ENCODE measurements around the gene DNAH8.

Gene DNAH8

DNA sequence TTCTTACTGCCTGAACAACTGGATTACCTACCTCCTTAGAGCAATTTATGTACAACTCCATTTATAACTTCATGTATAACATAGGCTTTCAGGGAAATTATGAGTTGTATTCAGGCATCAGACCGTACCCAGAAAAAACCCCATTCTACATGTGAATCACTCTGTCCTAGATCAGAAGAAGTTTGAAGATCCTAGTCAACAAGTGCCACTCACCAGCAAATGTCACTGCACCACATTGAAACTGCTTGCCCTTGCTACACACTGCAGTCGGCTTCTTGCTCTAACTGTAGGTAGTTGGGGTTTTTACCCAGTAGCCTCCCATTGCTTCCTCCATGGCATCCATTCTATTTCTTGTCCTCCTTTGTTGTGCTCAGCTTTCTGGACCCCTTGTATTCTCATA is 132.4 kb downstream of the DNAH8 start:
- H3K27ac ChIP-seq (ENCODE audit: low read depth, low read length), result no peak overlapping the region

DNA sequence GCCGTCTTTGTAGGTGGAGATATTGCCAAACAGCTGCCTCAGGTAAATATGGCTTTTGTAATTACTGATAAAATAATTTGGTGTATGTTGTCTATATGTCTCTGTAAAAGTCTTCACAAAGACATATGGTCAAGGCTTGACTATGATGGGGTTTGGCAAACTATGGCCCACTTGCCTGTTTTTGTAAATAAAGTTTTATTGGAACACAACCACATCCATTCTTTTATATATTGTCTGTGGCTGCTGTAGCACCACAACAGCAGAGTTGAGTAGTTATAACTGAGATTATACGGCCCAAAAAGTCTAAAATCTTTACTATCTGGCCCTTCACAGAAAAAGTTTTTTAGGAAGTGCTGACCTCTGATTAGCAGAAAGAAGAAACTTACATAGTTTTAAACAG is 133.6 kb downstream of the DNAH8 start:
- H3K4me3 ChIP-seq (ENCODE audit: low read depth in 1 of 2, low read length in 2 of 2), result no peak overlapping the region
- no peak overlapping the region for H3K9ac ChIP-seq (ENCODE audit: low read depth in 1 of 2, low read length in 2 of 2)
- H3K27me3 ChIP-seq (ENCODE audit: control insufficient read depth in 1 of 2, insufficient read depth in 2 of 2, low read length in 2 of 2), result no peaks in the 10 kb centered on the region
- H3K9me3 ChIP-seq (ENCODE audit: control insufficient read depth in 1 of 2, low read length in 2 of 2), result no peaks in the 10 kb centered on the region
- H3K27ac ChIP-seq (ENCODE audit: low read depth, low read length), result no peak overlapping the region
- H3K4me1 ChIP-seq (ENCODE audit: control insufficient read depth in 1 of 2, insufficient read depth in 2 of 2, low read length in 2 of 2), result no peaks in the 10 kb centered on the region
- H3K36me3 ChIP-seq (ENCODE audit: control insufficient read depth in 1 of 2, insufficient read depth in 2 of 2, low read length in 2 of 2), result no peaks in the 10 kb centered on the region

More for the DNA sequence above, 132.4 kb downstream of the DNAH8 start:
- Histone ChIP-seq H3K9ac (ENCODE audit: low read depth in 1 of 2, low read length in 2 of 2) (no peak overlapping the region), H3K4me1 (ENCODE audit: control insufficient read depth in 1 of 2, insufficient read depth in 2 of 2, low read length in 2 of 2) (no peaks in the 10 kb centered on the region), H3K9me3 (ENCODE audit: control insufficient read depth in 1 of 2, low read length in 2 of 2) (no peaks in the 10 kb centered on the region), H3K36me3 (ENCODE audit: control insufficient read depth in 1 of 2, insufficient read depth in 2 of 2, low read length in 2 of 2) (no peaks in the 10 kb centered on the region), H3K27me3 (ENCODE audit: control insufficient read depth in 1 of 2, insufficient read depth in 2 of 2, low read length in 2 of 2) (no peaks in the 10 kb centered on the region), H3K4me3 (ENCODE audit: low read depth in 1 of 2, low read length in 2 of 2) (no peak overlapping the region)

DNA sequence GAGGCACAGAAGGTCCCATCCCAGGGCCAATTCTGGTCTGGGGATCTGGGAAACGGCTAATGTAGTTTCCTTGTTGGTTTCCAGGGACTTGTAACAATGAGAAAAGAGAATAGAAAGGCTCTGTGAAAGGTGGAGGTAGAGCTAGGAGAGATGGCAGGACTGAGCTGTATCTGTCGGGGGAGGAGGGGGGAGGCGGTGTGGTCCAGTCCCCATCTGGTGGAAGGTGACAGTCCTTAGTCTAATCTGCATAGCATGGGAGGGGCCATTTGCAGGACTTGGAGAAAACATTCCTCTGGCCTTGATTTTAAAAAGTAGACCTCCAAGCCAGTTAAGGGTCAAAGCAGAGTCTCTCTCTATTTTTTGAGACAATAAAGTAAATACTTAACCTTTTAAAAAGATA is 137.1 kb downstream of the DNAH8 start:
- H3K9ac ChIP-seq (ENCODE audit: low read depth in 1 of 2, low read length in 2 of 2), result no peak overlapping the region
- H3K27me3 ChIP-seq (ENCODE audit: control insufficient read depth in 1 of 2, insufficient read depth in 2 of 2, low read length in 2 of 2), result no peaks in the 10 kb centered on the region

DNA sequence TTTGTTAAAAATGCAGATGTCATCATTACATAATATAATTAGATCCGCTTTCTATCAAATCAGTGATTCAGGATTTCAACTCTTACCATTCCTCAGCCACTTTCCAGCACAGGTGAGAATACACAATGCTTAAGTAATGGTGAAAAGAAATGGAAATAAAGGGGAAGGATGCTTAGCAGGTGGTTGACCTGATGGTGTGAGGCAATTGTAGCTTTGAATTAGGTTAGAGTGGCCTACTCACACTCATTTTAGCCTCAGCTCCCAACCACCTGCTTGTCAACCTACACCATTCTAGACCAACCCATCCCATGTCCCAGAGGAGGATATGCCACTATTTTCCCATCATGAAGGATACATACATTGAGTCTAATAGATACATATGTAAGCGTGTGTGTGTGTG is 138.1 kb downstream of the DNAH8 start:
- Histone ChIP-seq H3K4me1 (ENCODE audit: control insufficient read depth in 1 of 2, insufficient read depth in 2 of 2, low read length in 2 of 2) (no peaks in the 10 kb centered on the region), H3K27ac (ENCODE audit: low read depth, low read length) (no peak overlapping the region), H3K27me3 (ENCODE audit: control insufficient read depth in 1 of 2, insufficient read depth in 2 of 2, low read length in 2 of 2) (no peaks in the 10 kb centered on the region), H3K36me3 (ENCODE audit: control insufficient read depth in 1 of 2, insufficient read depth in 2 of 2, low read length in 2 of 2) (no peaks in the 10 kb centered on the region), H3K4me3 (ENCODE audit: low read depth in 1 of 2, low read length in 2 of 2) (no peak overlapping the region), H3K9me3 (ENCODE audit: control insufficient read depth in 1 of 2, low read length in 2 of 2) (no peaks in the 10 kb centered on the region), H3K9ac (ENCODE audit: low read depth in 1 of 2, low read length in 2 of 2) (no peak overlapping the region)

More for the DNA sequence above, 137.1 kb downstream of the DNAH8 start:
- Histone ChIP-seq H3K9me3 (ENCODE audit: control insufficient read depth in 1 of 2, low read length in 2 of 2) (no peaks in the 10 kb centered on the region), H3K4me3 (ENCODE audit: low read depth in 1 of 2, low read length in 2 of 2) (no peak overlapping the region), H3K4me1 (ENCODE audit: control insufficient read depth in 1 of 2, insufficient read depth in 2 of 2, low read length in 2 of 2) (no peaks in the 10 kb centered on the region), H3K36me3 (ENCODE audit: control insufficient read depth in 1 of 2, insufficient read depth in 2 of 2, low read length in 2 of 2) (no peaks in the 10 kb centered on the region), H3K27ac (ENCODE audit: low read depth, low read length) (no peak overlapping the region)

DNA sequence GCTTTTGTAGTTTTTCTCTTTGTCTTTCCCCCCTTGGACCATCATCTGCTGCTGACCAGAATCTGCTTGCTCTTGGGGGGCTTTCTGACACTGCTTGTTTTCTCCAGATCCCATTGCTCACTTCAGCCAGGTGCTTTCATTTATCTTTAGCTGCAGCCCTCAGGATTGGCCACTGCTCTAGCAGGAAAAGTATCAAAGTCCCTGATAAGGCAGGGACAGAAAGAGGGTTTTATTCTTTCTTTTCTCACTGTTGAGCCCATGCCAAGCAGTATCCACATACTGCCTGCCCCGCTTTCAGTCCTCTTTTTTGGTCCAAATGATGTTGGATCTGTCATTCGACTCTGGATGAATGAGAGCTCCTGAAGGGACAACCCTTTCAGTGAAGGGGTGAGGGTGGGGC is 141.4 kb downstream of the DNAH8 start:
- H3K4me1 ChIP-seq (ENCODE audit: control insufficient read depth in 1 of 2, insufficient read depth in 2 of 2, low read length in 2 of 2), result no peaks in the 10 kb centered on the region
- H3K4me3 ChIP-seq (ENCODE audit: low read depth in 1 of 2, low read length in 2 of 2), result no peak overlapping the region
- H3K27ac ChIP-seq (ENCODE audit: low read depth, low read length), result no peak overlapping the region
- no peaks in the 10 kb centered on the region for H3K36me3 ChIP-seq (ENCODE audit: control insufficient read depth in 1 of 2, insufficient read depth in 2 of 2, low read length in 2 of 2)
- no peaks in the 10 kb centered on the region for H3K9me3 ChIP-seq (ENCODE audit: control insufficient read depth in 1 of 2, low read length in 2 of 2)
- no peaks in the 10 kb centered on the region for H3K27me3 ChIP-seq (ENCODE audit: control insufficient read depth in 1 of 2, insufficient read depth in 2 of 2, low read length in 2 of 2)
- no peak overlapping the region for H3K9ac ChIP-seq (ENCODE audit: low read depth in 1 of 2, low read length in 2 of 2)

DNA sequence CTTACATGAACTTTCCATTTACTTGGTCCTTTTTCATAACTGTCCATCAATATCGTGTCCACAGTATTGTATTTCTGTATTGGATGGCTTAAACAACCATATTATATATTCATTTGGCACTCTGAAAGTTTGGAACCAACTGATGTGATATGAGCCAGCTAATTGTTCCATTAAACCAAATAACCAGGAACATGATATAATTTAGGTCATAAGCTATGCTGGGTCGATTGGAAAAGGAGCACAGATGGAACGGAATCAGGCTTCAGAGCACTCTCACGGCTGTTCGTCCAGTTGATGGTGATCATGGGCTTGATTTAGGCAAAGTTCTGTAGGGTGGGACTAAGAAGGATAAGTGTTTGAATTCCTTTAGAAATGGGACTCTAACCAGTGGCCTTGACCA is 142.7 kb downstream of the DNAH8 start:
- H3K27ac ChIP-seq (ENCODE audit: low read depth, low read length), result no peak overlapping the region
- no peaks in the 10 kb centered on the region for H3K36me3 ChIP-seq (ENCODE audit: control insufficient read depth in 1 of 2, insufficient read depth in 2 of 2, low read length in 2 of 2)
- no peaks in the 10 kb centered on the region for H3K9me3 ChIP-seq (ENCODE audit: control insufficient read depth in 1 of 2, low read length in 2 of 2)
- H3K4me3 ChIP-seq (ENCODE audit: low read depth in 1 of 2, low read length in 2 of 2), result no peak overlapping the region
- no peaks in the 10 kb centered on the region for H3K27me3 ChIP-seq (ENCODE audit: control insufficient read depth in 1 of 2, insufficient read depth in 2 of 2, low read length in 2 of 2)
- H3K9ac ChIP-seq (ENCODE audit: low read depth in 1 of 2, low read length in 2 of 2), result no peak overlapping the region
- H3K4me1 ChIP-seq (ENCODE audit: control insufficient read depth in 1 of 2, insufficient read depth in 2 of 2, low read length in 2 of 2), result no peaks in the 10 kb centered on the region

DNA sequence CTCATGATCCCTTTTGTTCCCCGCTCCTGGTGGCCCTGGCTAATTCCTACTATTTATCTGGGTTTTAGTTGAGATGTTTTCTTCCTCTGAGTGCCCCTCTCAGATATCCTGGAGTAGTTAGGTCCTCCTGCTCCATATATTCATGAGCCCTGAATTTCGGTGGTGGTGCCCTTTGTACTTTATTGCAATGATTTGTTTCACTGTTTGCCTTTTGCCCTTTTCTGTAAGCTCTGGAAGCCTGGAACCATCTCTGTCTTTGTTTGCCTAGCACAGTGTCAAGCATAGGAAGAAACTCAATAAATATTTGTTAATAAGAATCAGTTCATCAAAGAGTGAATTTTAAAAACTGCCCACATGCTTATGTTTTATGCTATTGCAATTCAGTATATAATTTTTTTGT is 144.9 kb downstream of the DNAH8 start:
- Histone ChIP-seq H3K4me1 (ENCODE audit: control insufficient read depth in 1 of 2, insufficient read depth in 2 of 2, low read length in 2 of 2) (no peaks in the 10 kb centered on the region), H3K27ac (ENCODE audit: low read depth, low read length) (no peak overlapping the region), H3K36me3 (ENCODE audit: control insufficient read depth in 1 of 2, insufficient read depth in 2 of 2, low read length in 2 of 2) (no peaks in the 10 kb centered on the region), H3K9me3 (ENCODE audit: control insufficient read depth in 1 of 2, low read length in 2 of 2) (no peaks in the 10 kb centered on the region), H3K27me3 (ENCODE audit: control insufficient read depth in 1 of 2, insufficient read depth in 2 of 2, low read length in 2 of 2) (no peaks in the 10 kb centered on the region), H3K9ac (ENCODE audit: low read depth in 1 of 2, low read length in 2 of 2) (no peak overlapping the region), H3K4me3 (ENCODE audit: low read depth in 1 of 2, low read length in 2 of 2) (no peak overlapping the region)

DNA sequence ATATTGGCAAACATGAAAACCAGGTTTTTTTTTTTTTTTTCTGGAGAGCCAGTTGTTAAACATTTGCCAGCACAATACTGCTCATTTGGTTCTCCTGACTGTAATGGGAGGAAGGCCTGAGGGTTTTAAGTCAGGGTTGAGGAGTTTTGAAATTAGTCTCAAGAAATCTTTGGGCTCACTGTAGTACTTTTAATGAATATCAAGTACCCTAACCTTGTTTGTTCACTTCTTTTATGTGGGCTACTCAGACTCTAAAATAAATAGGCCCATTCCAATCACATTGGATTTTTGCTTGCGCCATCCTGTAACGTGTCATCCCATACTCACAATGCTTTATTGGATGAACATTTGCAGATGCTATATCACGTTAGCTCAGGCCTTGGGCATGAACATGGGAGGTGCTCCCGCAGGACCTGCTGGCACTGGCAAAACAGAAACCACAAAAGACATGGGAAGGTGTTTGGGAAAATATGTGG is 146.9 kb downstream of the DNAH8 start:
- H3K36me3 ChIP-seq (ENCODE audit: control insufficient read depth in 1 of 2, insufficient read depth in 2 of 2, low read length in 2 of 2), result no peaks in the 10 kb centered on the region
- H3K9me3 ChIP-seq (ENCODE audit: control insufficient read depth in 1 of 2, low read length in 2 of 2), result no peaks in the 10 kb centered on the region
- no peaks in the 10 kb centered on the region for H3K4me1 ChIP-seq (ENCODE audit: control insufficient read depth in 1 of 2, insufficient read depth in 2 of 2, low read length in 2 of 2)
- no peaks in the 10 kb centered on the region for H3K27me3 ChIP-seq (ENCODE audit: control insufficient read depth in 1 of 2, insufficient read depth in 2 of 2, low read length in 2 of 2)
- H3K9ac ChIP-seq (ENCODE audit: low read depth in 1 of 2, low read length in 2 of 2), result no peak overlapping the region
- no peak overlapping the region for H3K4me3 ChIP-seq (ENCODE audit: low read depth in 1 of 2, low read length in 2 of 2)
- no peak overlapping the region for H3K27ac ChIP-seq (ENCODE audit: low read depth, low read length)

DNA sequence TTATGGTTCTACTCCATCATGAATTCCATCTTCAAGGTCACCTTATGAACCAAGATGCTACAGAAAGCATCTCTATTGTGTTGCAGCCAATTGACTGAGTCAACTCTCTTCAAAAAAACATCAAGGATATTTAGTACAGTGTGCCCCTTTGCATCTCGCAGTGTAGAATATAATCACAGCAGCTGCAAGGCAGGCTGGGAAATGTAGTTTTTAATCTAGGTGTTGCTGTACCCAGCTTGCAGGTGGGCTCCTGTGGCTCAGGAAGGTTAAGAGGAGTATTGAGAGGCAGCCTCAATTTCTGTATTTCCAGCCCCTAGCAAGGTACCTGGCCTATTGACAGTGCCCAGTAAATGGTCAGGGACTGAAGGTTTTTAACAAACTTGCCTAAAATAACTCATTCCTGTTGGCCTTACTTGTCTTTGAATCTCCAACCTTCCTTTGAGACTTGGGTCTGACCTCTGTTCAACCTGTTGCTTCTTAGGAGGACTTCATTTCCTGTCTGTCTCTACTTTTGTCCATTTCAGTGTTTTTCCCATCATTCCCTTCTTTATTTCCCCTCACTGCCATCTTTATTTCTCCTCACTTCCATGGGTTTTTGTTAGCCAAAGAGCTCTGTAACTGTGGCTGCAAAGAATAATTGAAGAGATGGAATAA is 150.5 kb downstream of the DNAH8 start:
- Histone ChIP-seq H3K9me3 (ENCODE audit: control insufficient read depth in 1 of 2, low read length in 2 of 2) (no peaks in the 10 kb centered on the region), H3K9ac (ENCODE audit: low read depth in 1 of 2, low read length in 2 of 2) (no peak overlapping the region), H3K27me3 (ENCODE audit: control insufficient read depth in 1 of 2, insufficient read depth in 2 of 2, low read length in 2 of 2) (no peaks in the 10 kb centered on the region), H3K36me3 (ENCODE audit: control insufficient read depth in 1 of 2, insufficient read depth in 2 of 2, low read length in 2 of 2) (no peaks in the 10 kb centered on the region), H3K4me1 (ENCODE audit: control insufficient read depth in 1 of 2, insufficient read depth in 2 of 2, low read length in 2 of 2) (no peaks in the 10 kb centered on the region), H3K4me3 (ENCODE audit: low read depth in 1 of 2, low read length in 2 of 2) (no peak overlapping the region), H3K27ac (ENCODE audit: low read depth, low read length) (no peak overlapping the region)

DNA sequence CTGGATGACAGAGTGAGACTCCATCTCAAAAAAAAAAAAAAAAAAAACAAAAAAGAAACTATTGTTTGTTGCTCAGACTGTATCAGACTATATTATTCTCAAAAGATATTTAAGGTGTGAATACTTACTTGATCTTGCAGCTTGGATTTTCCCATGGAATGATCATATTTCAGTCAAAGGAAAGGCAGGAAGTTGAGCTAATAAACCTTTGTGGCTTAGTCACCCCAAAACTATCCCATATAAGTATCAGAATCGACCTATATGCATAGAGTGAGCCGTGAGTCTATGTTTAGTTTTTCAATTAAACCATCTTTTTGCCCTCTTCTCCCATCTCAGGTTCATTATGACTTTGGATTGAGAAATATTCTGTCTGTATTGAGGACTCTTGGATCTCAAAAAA is 152.6 kb downstream of the DNAH8 start:
- Histone ChIP-seq H3K4me1 (ENCODE audit: control insufficient read depth in 1 of 2, insufficient read depth in 2 of 2, low read length in 2 of 2) (no peaks in the 10 kb centered on the region), H3K27me3 (ENCODE audit: control insufficient read depth in 1 of 2, insufficient read depth in 2 of 2, low read length in 2 of 2) (no peaks in the 10 kb centered on the region), H3K36me3 (ENCODE audit: control insufficient read depth in 1 of 2, insufficient read depth in 2 of 2, low read length in 2 of 2) (no peaks in the 10 kb centered on the region), H3K9me3 (ENCODE audit: control insufficient read depth in 1 of 2, low read length in 2 of 2) (no peaks in the 10 kb centered on the region), H3K4me3 (ENCODE audit: low read depth in 1 of 2, low read length in 2 of 2) (no peak overlapping the region), H3K27ac (ENCODE audit: low read depth, low read length) (no peak overlapping the region), H3K9ac (ENCODE audit: low read depth in 1 of 2, low read length in 2 of 2) (no peak overlapping the region)

Data from duodenal mucosa (tissue), 2 donors.